ENCODE measurements around the gene NAA15. TPM values are rescaled to one million over a fixed set of nuclear protein-coding genes. Genes with fewer than 3 reads are reported as not detected.
"Not testable (repeated sequence)": the region's sequence is repeated elsewhere in the genome, so short reads cannot be mapped to it uniquely, and the experiment has no call there.

Gene NAA15
- 10 to 100 TPM; 63.0 to 72.0 (median 69.6) TPM for total RNA-seq (2021; fragmentation: NEBNext Ultra II Directional; extraction: Animal tissue kit (Norgen Biotek cat#: 25700))
- long read RNA-seq, full-length matches to known transcripts: 4 of 79 reads
- long read RNA-seq, partial matches to known transcripts: 70 of 79 reads
- long read RNA-seq, other reads (novel, unspliced or antisense): 5 of 79 reads

GRCh38 chr4:139301113-139301820 lies at the start of gene NAA15:
NAA15 (plus strand) TSS chr4:139301505; CDS start chr4:139301778, 273 bp downstream.
- H3K4me3 Mint-ChIP-seq: peak within 1 kb of the TSS; percentile 99
- H3K27ac Mint-ChIP-seq: peak within 1 kb of the TSS; percentile 98
- H3K9me3 Mint-ChIP-seq: no peaks in the 10 kb centered on the region
- no peak for TF ChIP-seq CTCF (IDR thresholded peaks at IDR 0.05)
- peaks cover 56% of the 10 kb centered on the region for H3K4me1 Mint-ChIP-seq (ENCODE audit: low read depth)
- H3K36me3 Mint-ChIP-seq (ENCODE audit: low read depth): peaks cover 33% of the 10 kb centered on the region
- H3K27me3 Mint-ChIP-seq (ENCODE audit: insufficient read depth): peaks cover 5% of the 10 kb centered on the region
- peak; percentile 97 for DNase-seq

GRCh38 chr4:139253046-139253445 lies 48.3 kb upstream of the NAA15 start:
- Mint-ChIP-seq H3K27ac (peak overlapping the region; percentile 79; the same call in 1 of the 2 replicates), H3K4me1 (ENCODE audit: low read depth) (peaks cover 42% of the 10 kb centered on the region)

GRCh38 chr4:139253713-139254112 lies 47.6 kb upstream of the NAA15 start:
- no peaks in the 10 kb centered on the region for H3K9me3 Mint-ChIP-seq
- no peaks in the 10 kb centered on the region for H3K27me3 Mint-ChIP-seq (ENCODE audit: insufficient read depth)
- no peak for TF ChIP-seq CTCF (IDR thresholded peaks at IDR 0.05)
- H3K36me3 Mint-ChIP-seq (ENCODE audit: low read depth): no peaks in the 10 kb centered on the region
- peak; percentile 28 for DNase-seq
- peak overlapping the region; percentile 79 for H3K27ac Mint-ChIP-seq
- peaks cover 36% of the 10 kb centered on the region for H3K4me1 Mint-ChIP-seq (ENCODE audit: low read depth)
- peak overlapping the region; percentile 7; the same call in 1 of the 2 replicates for H3K4me3 Mint-ChIP-seq

More at GRCh38 chr4:139253046-139253445, 48.3 kb upstream of the NAA15 start:
- no peaks in the 10 kb centered on the region for H3K36me3 Mint-ChIP-seq (ENCODE audit: low read depth)
- no peak overlapping the region for H3K4me3 Mint-ChIP-seq
- TF ChIP-seq CTCF (IDR thresholded peaks at IDR 0.05): no peak
- DNase-seq: no peak
- H3K9me3 Mint-ChIP-seq: no peaks in the 10 kb centered on the region
- no peaks in the 10 kb centered on the region for H3K27me3 Mint-ChIP-seq (ENCODE audit: insufficient read depth)

GRCh38 chr4:139255581-139255980 lies 45.7 kb upstream of the NAA15 start:
- H3K4me3 Mint-ChIP-seq; H3K27ac Mint-ChIP-seq; H3K9me3 Mint-ChIP-seq; DNase-seq; H3K27me3 Mint-ChIP-seq (ENCODE audit: insufficient read depth); H3K36me3 Mint-ChIP-seq (ENCODE audit: low read depth): not testable (repeated sequence)
- H3K4me1 Mint-ChIP-seq (ENCODE audit: low read depth): peaks cover 33% of the 10 kb centered on the region

GRCh38 chr4:139256349-139256748 lies 45.0 kb upstream of the NAA15 start:
- Mint-ChIP-seq H3K36me3 (ENCODE audit: low read depth) (no peaks in the 10 kb centered on the region), H3K27ac (no peak overlapping the region), H3K4me1 (ENCODE audit: low read depth) (peaks cover 33% of the 10 kb centered on the region), H3K4me3 (no peak overlapping the region), H3K27me3 (ENCODE audit: insufficient read depth) (no peaks in the 10 kb centered on the region), H3K9me3 (no peaks in the 10 kb centered on the region)
- no peak for DNase-seq
- no peak for TF ChIP-seq CTCF (IDR thresholded peaks at IDR 0.05)

GRCh38 chr4:139265654-139266053 lies 35.7 kb upstream of the NAA15 start:
- Mint-ChIP-seq H3K9me3 (no peaks in the 10 kb centered on the region), H3K36me3 (ENCODE audit: low read depth) (no peaks in the 10 kb centered on the region), H3K4me3 (peak overlapping the region; percentile 86), H3K4me1 (ENCODE audit: low read depth) (peaks cover 38% of the 10 kb centered on the region), H3K27ac (peak overlapping the region; percentile 80; the same call in 1 of the 2 replicates), H3K27me3 (ENCODE audit: insufficient read depth) (peaks cover 3% of the 10 kb centered on the region; the same call in 1 of the 2 replicates)
- TF ChIP-seq CTCF (IDR thresholded peaks at IDR 0.05): no peak
- DNase-seq: no peak
